ENCODE results near the gene PTPRE. TPM values are rescaled to one million over a fixed set of nuclear protein-coding genes. Genes with fewer than 3 reads are reported as not detected.
"Not testable (repeated sequence)": the region's sequence is repeated elsewhere in the genome, so short reads cannot be mapped to it uniquely, and the experiment has no call there.

The PTPRE gene
- total RNA-seq, 2 experiments from 2014 or later, result 19.9 to 22.3 TPM

- Mint-ChIP-seq H3K4me1 (ENCODE audit: low read depth) (peaks cover 4% of the 10 kb centered on the region), H3K4me3 (no peak overlapping the region), H3K27ac (no peak overlapping the region), H3K9me3 (no peaks in the 10 kb centered on the region), H3K27me3 (no peaks in the 10 kb centered on the region), H3K36me3 (ENCODE audit: low read depth) (peaks cover 3% of the 10 kb centered on the region)
- TF ChIP-seq, protein P1, sequence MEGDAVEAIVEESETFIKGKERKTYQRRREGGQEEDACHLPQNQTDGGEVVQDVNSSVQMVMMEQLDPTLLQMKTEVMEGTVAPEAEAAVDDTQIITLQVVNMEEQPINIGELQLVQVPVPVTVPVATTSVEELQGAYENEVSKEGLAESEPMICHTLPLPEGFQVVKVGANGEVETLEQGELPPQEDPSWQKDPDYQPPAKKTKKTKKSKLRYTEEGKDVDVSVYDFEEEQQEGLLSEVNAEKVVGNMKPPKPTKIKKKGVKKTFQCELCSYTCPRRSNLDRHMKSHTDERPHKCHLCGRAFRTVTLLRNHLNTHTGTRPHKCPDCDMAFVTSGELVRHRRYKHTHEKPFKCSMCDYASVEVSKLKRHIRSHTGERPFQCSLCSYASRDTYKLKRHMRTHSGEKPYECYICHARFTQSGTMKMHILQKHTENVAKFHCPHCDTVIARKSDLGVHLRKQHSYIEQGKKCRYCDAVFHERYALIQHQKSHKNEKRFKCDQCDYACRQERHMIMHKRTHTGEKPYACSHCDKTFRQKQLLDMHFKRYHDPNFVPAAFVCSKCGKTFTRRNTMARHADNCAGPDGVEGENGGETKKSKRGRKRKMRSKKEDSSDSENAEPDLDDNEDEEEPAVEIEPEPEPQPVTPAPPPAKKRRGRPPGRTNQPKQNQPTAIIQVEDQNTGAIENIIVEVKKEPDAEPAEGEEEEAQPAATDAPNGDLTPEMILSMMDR (IDR thresholded peaks at IDR 0.05), result peak; percentile 24
- CTCF ChIA-PET, result interaction anchor here (1.2 to 1.8 kb wide), 2 partner anchors 14 to 53 kb away, joined by 3 to 7 read pairs; no protein-coding TSS in a partner anchor
- no peak for DNase-seq
- peak; percentile 56 for ATAC-seq
- POLR2A ChIA-PET, result interaction anchor here (1.7 kb wide), 1 partner anchor 8 kb away, joined by 5 read pairs; no protein-coding TSS in a partner anchor
- intact Hi-C loops (cut with micrococcal nuclease), result no loop called here
These were observed 181.2 kb downstream of the PTPRE start for GRCh38 chr10:128087884-128088709.

GRCh38 chr10:128091636-128092210 is 184.8 kb downstream of the PTPRE start:
- POLR2A ChIA-PET, result interaction anchor here (1.0 to 2.8 kb wide), 2 partner anchors 13 to 16 kb away, joined by 3 to 11 read pairs; no protein-coding TSS in a partner anchor
- no peak for ATAC-seq
- H3K4me3 Mint-ChIP-seq, result no peak overlapping the region

DNA sequence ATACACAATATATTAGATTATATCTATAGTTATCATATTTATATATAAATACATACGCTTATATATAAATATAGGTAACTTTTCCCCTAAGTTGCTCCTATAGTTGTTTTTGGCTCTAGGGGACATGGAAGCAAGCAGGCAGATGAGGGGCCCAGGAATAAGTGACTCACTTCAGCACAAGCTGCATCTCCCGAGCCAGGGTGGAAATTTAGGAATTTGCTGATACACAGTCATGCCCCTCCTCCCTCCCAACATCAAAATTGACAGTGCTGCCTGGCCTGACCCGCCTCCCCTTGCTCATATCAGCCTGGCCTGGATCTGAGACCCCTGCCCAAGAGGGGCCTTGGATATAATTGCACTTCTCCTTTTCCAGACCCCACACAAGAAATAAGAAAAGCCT is 185.6 kb downstream of the PTPRE start:
- H3K4me3 Mint-ChIP-seq, result no peak overlapping the region
- no peak for DNase-seq
- H3K4me1 Mint-ChIP-seq (ENCODE audit: low read depth), result peaks cover 26% of the 10 kb centered on the region
- H3K27me3 Mint-ChIP-seq, result no peaks in the 10 kb centered on the region
- H3K9me3 Mint-ChIP-seq, result no peaks in the 10 kb centered on the region
- intact Hi-C loops (cut with micrococcal nuclease), result no loop called here
- H3K36me3 Mint-ChIP-seq (ENCODE audit: low read depth), result peaks cover 17% of the 10 kb centered on the region
- TF ChIP-seq, protein P1 (IDR thresholded peaks at IDR 0.05), result no peak
- ChIA-PET POLR2A (interaction anchor here (1.0 to 2.8 kb wide), 2 partner anchors 12 to 15 kb away, joined by 3 to 11 read pairs; no protein-coding TSS in a partner anchor), CTCF (interaction anchor here (1.7 kb wide), 1 partner anchor 23 kb away, joined by 4 read pairs; no protein-coding TSS in a partner anchor)
- ATAC-seq, result no peak
- H3K27ac Mint-ChIP-seq, result no peak overlapping the region

More at GRCh38 chr10:128091636-128092210, 184.8 kb downstream of the PTPRE start:
- Mint-ChIP-seq H3K27ac (no peak overlapping the region), H3K27me3 (no peaks in the 10 kb centered on the region), H3K36me3 (ENCODE audit: low read depth) (peaks cover 11% of the 10 kb centered on the region), H3K4me1 (ENCODE audit: low read depth) (peaks cover 25% of the 10 kb centered on the region), H3K9me3 (no peaks in the 10 kb centered on the region)
- intact Hi-C loops (cut with micrococcal nuclease), result no loop called here
- no peak for DNase-seq
- CTCF ChIA-PET, result interaction anchor here (1.0 to 1.7 kb wide), 2 partner anchors 22 to 59 kb away, joined by 4 to 5 read pairs; no protein-coding TSS in a partner anchor
- TF ChIP-seq, protein P1 (IDR thresholded peaks at IDR 0.05), result no peak

DNA sequence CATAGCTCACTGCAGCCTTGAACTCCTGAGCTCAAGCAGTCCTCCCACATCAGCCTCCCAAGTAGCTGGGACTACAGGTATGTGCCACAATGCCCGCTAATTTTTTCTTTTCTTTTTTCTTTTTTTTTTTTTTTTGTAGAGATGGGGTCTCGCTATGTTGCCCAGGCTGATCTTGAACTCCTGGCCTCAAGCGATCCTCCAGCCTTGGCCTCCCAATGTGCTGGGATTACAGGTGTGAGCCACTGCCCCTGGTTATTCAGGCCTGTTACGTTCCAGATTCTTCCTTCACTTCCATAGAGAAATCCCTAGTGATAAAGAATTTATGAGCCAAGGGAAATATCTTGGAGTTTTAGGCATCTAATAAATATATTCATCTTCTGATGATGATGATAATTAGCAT is 187.7 kb downstream of the PTPRE start:
- ChIA-PET CTCF (interaction anchor here (1.6 to 2.5 kb wide), 2 partner anchors 59 to 83 kb away, joined by 5 to 10 read pairs; no protein-coding TSS in a partner anchor), POLR2A (interaction anchor here (1.3 to 2.7 kb wide), 3 partner anchors 12 to 30 kb away, joined by 3 to 11 read pairs (median 4); no protein-coding TSS in a partner anchor)
- intact Hi-C loops (cut with micrococcal nuclease); H3K4me3 Mint-ChIP-seq; H3K27me3 Mint-ChIP-seq; H3K9me3 Mint-ChIP-seq; H3K27ac Mint-ChIP-seq; ATAC-seq; DNase-seq: not testable (repeated sequence)
- peaks cover 24% of the 10 kb centered on the region for H3K4me1 Mint-ChIP-seq (ENCODE audit: low read depth)
- H3K36me3 Mint-ChIP-seq (ENCODE audit: low read depth), result peaks cover 37% of the 10 kb centered on the region

DNA sequence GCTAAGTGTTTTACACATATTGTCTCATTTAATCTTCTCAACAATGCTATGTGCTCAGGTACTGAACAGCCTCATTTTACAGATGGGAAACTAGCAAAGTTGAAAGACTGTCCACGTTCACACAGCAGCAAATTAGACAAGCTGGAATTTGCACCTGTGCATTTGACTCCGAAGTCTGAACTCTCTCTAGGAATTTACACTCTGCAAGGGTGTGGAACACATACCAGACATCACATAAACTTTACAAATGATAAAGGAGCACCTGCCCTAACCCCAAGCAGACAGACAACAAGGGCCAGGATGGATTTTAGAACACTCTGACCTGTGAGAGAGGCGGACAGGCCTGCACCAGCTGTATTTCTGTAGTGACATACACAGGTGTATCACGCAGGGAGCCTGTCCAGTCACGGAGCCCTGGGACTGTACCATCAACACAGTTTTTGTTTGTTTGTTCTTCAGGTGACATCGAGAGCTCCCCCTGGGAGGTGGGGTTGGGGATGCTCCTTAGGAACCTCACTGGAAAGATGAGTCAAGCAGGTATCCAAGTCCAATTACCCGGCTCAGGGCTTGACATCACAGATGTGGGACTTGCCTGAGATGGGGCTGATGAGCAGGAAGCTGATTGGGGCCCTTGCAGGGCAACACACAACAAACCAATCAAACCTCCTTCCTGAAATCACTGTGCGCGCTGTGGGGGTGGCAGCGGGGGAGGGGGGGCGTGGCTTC is 188.3 kb downstream of the PTPRE start:
- peaks cover 43% of the 10 kb centered on the region for H3K36me3 Mint-ChIP-seq (ENCODE audit: low read depth)
- CTCF ChIA-PET, result interaction anchor here (1.2 to 2.5 kb wide), 4 partner anchors 16 to 84 kb away, joined by 3 to 10 read pairs (median 6); no protein-coding TSS in a partner anchor
- POLR2A ChIA-PET, result interaction anchor here (0.6 to 2.7 kb wide), 7 partner anchors 12 to 52 kb away, joined by 3 to 11 read pairs (median 4); no protein-coding TSS in a partner anchor
- no peaks in the 10 kb centered on the region for H3K27me3 Mint-ChIP-seq
- peaks cover 24% of the 10 kb centered on the region for H3K4me1 Mint-ChIP-seq (ENCODE audit: low read depth)
- TF ChIP-seq, protein P1 (IDR thresholded peaks at IDR 0.05), result no peak
- peak; percentile 65 for DNase-seq
- H3K4me3 Mint-ChIP-seq, result no peak overlapping the region
- no peaks in the 10 kb centered on the region for H3K9me3 Mint-ChIP-seq
- ATAC-seq, result peak; percentile 76
- peak overlapping the region; percentile 9 for H3K27ac Mint-ChIP-seq
- intact Hi-C loops (cut with micrococcal nuclease), result no loop called here

Data from activated CD8-positive, alpha-beta T cell treated with anti-CD3 and anti-CD28 coated beads for 36 hours (primary cell).